ENCODE data around the gene PNPLA7. TPM values are rescaled to one million over a fixed set of nuclear protein-coding genes. Genes with fewer than 3 reads are reported as not detected.
A peak's percentile ranks its signal among the peaks of the same experiment; 100 is the strongest.

The PNPLA7 gene
- total RNA-seq, 4 donors from 2014 or later: 11.4 to 48.6 (median 27.2) TPM

GRCh38 chr9:137462396-137462985, 87.7 kb downstream of the PNPLA7 start:
- H3K27ac ChIP-seq: peak overlapping the region in 3 of 4 donors; percentile 46 to 74 (median 68)
- peak overlapping the region in 2 of 4 donors; percentile 14 to 40 for H3K4me3 ChIP-seq
- TF ChIP-seq POLR2A (IDR thresholded peaks at IDR 0.05) (no peak), CTCF (IDR thresholded peaks at IDR 0.05) (no peak)
- no peaks in the 10 kb centered on the region for H3K9me3 ChIP-seq
- H3K4me1 ChIP-seq: peaks cover 8 to 32% (median 24%) of the 10 kb centered on the region in 4 donors
- no peak for DNase-seq
- H3K36me3 ChIP-seq: peaks cover 0 to 1% (median 0%) of the 10 kb centered on the region in 3 donors
- H3K27me3 ChIP-seq: no peaks in the 10 kb centered on the region

GRCh38 chr9:137461663-137462395, 88.4 kb downstream of the PNPLA7 start:
- Histone ChIP-seq H3K36me3 (peaks cover 0 to 8% (median 0%) of the 10 kb centered on the region in 3 donors), H3K4me3 (peak overlapping the region; percentile 14 to 40 (median 18)), H3K4me1 (peaks cover 8 to 33% (median 25%) of the 10 kb centered on the region in 4 donors), H3K27me3 (no peaks in the 10 kb centered on the region), H3K27ac (peak overlapping the region in 3 of 4 donors; percentile 46 to 74 (median 68)), H3K9me3 (no peaks in the 10 kb centered on the region)
- peak in 2 of 6 experiments; percentile 14 to 19 for TF ChIP-seq CTCF (IDR thresholded peaks at IDR 0.05)
- TF ChIP-seq POLR2A (IDR thresholded peaks at IDR 0.05): no peak
- DNase-seq: peak; percentile 66 to 95 (median 90)

- H3K27ac ChIP-seq: peak overlapping the region in 2 of 4 donors; percentile 46 to 74
- peaks cover 0 to 13% (median 0%) of the 10 kb centered on the region in 3 donors for H3K36me3 ChIP-seq
- H3K27me3 ChIP-seq: no peaks in the 10 kb centered on the region
- peaks cover 8 to 33% (median 25%) of the 10 kb centered on the region in 4 donors for H3K4me1 ChIP-seq
- TF ChIP-seq POLR2A (IDR thresholded peaks at IDR 0.05) (no peak), CTCF (IDR thresholded peaks at IDR 0.05) (no peak)
- H3K9me3 ChIP-seq: no peaks in the 10 kb centered on the region
- peak overlapping the region in 2 of 4 donors; percentile 17 to 40 for H3K4me3 ChIP-seq
- DNase-seq: no peak
Observed at GRCh38 chr9:137461316-137461662, 88.9 kb downstream of the PNPLA7 start.

GRCh38 chr9:137460363-137461315, 89.6 kb downstream of the PNPLA7 start:
- no peak overlapping the region for H3K4me3 ChIP-seq
- peak overlapping the region in 1 of 4 donors; percentile 74 for H3K27ac ChIP-seq
- H3K27me3 ChIP-seq: no peaks in the 10 kb centered on the region
- peaks cover 8 to 34% (median 25%) of the 10 kb centered on the region in 4 donors for H3K4me1 ChIP-seq
- TF ChIP-seq CTCF (IDR thresholded peaks at IDR 0.05): no peak
- no peak for TF ChIP-seq POLR2A (IDR thresholded peaks at IDR 0.05)
- H3K9me3 ChIP-seq: no peaks in the 10 kb centered on the region
- DNase-seq: peak in 1 of 3 donors; percentile 49
- H3K36me3 ChIP-seq: peaks cover 0 to 15% (median 0%) of the 10 kb centered on the region in 3 donors
